ENCODE results near the gene SUSD4.

- TF ChIP-seq CTCF (IDR thresholded peaks at IDR 0.05) (no peak), EP300 (IDR thresholded peaks at IDR 0.05) (no peak)
Observed at GRCh38 chr1:223202376-223203033, 161.5 kb downstream of the SUSD4 start.

Data from gastroesophageal sphincter (tissue), 3 donors.